GM12878 (cell line): ENCODE data around the gene LRRFIP2. TPM values are rescaled to one million over a fixed set of nuclear protein-coding genes. Genes with fewer than 3 reads are reported as not detected.

Source experiments
- ATAC-seq: fragments of 200-7000 bp; cut with Tn5 transposase; 3 replicates; pipeline ENCODE4 v1.9.1; 2020; ENCODE audit warnings: mild to moderate bottlenecking, moderate library complexity
- BruUV-seq: library from RNA; stranded (reverse); fragments of 400-500 nt; replicated peaks from 2 replicates; lab custom pipeline; 2021; lab: Mats Ljungman, UMichigan
- CTCF ChIA-PET: fragments of 300-600 bp; sonication (Branson Sonifier 250); formaldehyde crosslinking; extraction: SDS; loops from one replicate; lab custom pipeline; 2021; ENCODE audit warnings: inconsistent platforms; lab: Yijun Ruan, JAX
- POLR2A ChIA-PET: fragments of 350-600 bp; formaldehyde crosslinking; extraction: SDS; loops from one replicate; lab custom pipeline; 2021; ENCODE audit warnings: inconsistent platforms; lab: Charles Lee
- RAD21 ChIA-PET: fragments of 300-600 bp; sonication (Branson Sonifier 250); formaldehyde crosslinking; loops from one replicate; lab custom pipeline; 2023; ENCODE audit warnings: antibody characterized with exemption; ENCODE audit not compliant: unreplicated experiment; lab: Charles Lee
- SMC1A ChIA-PET: fragments of 300-600 bp; sonication (Branson Sonifier 250); formaldehyde crosslinking; loops from one replicate; lab custom pipeline; 2023; ENCODE audit not compliant: unreplicated experiment, uncharacterized antibody; lab: Charles Lee
- DNase-seq: peaks from one replicate; pipeline ENCODE4 v3.0.0-alpha.2; 2011; ENCODE audit warnings: low read depth, low spot score
- FAIRE-seq: peaks from 3 replicates; lab custom pipeline; 2011; peaks lifted over from hg19 to GRCh38; lab: Jason Lieb, UNC
- H2AFZ ChIP-seq: 2 replicates; pipeline ENCODE4 v1.6.0; 2011; ENCODE audit warnings: low read depth, low read length, control low read depth; ENCODE audit not compliant: control insufficient read depth
- H3K27ac ChIP-seq: 2 replicates; pipeline ENCODE4 v1.5.1; 2011; ENCODE audit warnings: control low read depth; ENCODE audit not compliant: control insufficient read depth, insufficient read depth
- H3K27me3 ChIP-seq, 2 experiments: replicated peaks in 1 of 2; 2 replicates each; pipeline versions ENCODE4 v1.6.0 to v1.6.1; 2011; ENCODE audit warnings: low read length in 1 of 2; ENCODE audit not compliant: control insufficient read depth in 2 of 2, insufficient read depth in 2 of 2
- H3K36me3 ChIP-seq, 2 experiments: 2 replicates each; pipeline ENCODE4 v1.5.1; 2011; ENCODE audit warnings: low read length in 1 of 2; ENCODE audit not compliant: control insufficient read depth in 2 of 2, insufficient read depth in 2 of 2
- H3K4me1 ChIP-seq: 2 replicates; pipeline ENCODE4 v1.6.1; 2011; ENCODE audit warnings: mild to moderate bottlenecking, low read length, moderate library complexity, mixed read lengths; ENCODE audit not compliant: control insufficient read depth, insufficient read depth
- H3K4me2 ChIP-seq: 2 replicates; pipeline ENCODE4 v1.6.0; 2011; ENCODE audit warnings: control low read depth; ENCODE audit not compliant: control insufficient read depth, insufficient read depth
- H3K4me3 ChIP-seq: fragments of 200-600 bp; sonication (generic); 2 replicates; pipeline ENCODE4 v1.5.1; 2016
- H3K79me2 ChIP-seq: 2 replicates; pipeline ENCODE4 v1.6.0; 2011; ENCODE audit warnings: low read length; ENCODE audit not compliant: control insufficient read depth, insufficient read depth
- H3K9ac ChIP-seq: 2 replicates; pipeline ENCODE4 v1.8.0; 2011; ENCODE audit warnings: low read length, control low read depth, mixed read lengths; ENCODE audit not compliant: control insufficient read depth, insufficient read depth
- H3K9me3 ChIP-seq: replicated peaks from 3 replicates; pipeline ENCODE4 v1.5.1; 2011; ENCODE audit warnings: mild to moderate bottlenecking, low read length; ENCODE audit not compliant: control insufficient read depth, insufficient read depth
- H4K20me1 ChIP-seq: 2 replicates; pipeline ENCODE4 v1.6.0; 2011; ENCODE audit not compliant: control insufficient read depth, insufficient read depth
- ATF7 ChIP-seq: fragments of 450-650 bp; IDR thresholded peaks from 2 replicates; pipeline ENCODE4 v1.6.1; 2016; ENCODE audit warnings: low read depth, mild to moderate bottlenecking
- FOS ChIP-seq: IDR thresholded peaks from 3 replicates; pipeline ENCODE4 v1.6.1; 2011; ENCODE audit warnings: borderline replicate concordance; ENCODE audit not compliant: insufficient read length; ENCODE audit errors: extremely low read depth
- HDAC6 ChIP-seq: fragments of 200-600 bp; sonication (generic); IDR thresholded peaks from one replicate; pipeline ENCODE4 v1.8.0; 2017; ENCODE audit warnings: antibody characterized with exemption; ENCODE audit not compliant: unreplicated experiment
- RELB ChIP-seq: fragments of 450-650 bp; IDR thresholded peaks from 2 replicates; pipeline ENCODE4 v1.6.1; 2017; ENCODE audit warnings: low read depth, mild to moderate bottlenecking, moderate library complexity
- RFX5 ChIP-seq: IDR thresholded peaks from 2 replicates; pipeline ENCODE4 v1.6.1; 2011; ENCODE audit warnings: low read depth, low read length, improper control_type of control experiment
- YBX1 ChIP-seq: fragments of 450-650 bp; IDR thresholded peaks from 2 replicates; pipeline ENCODE4 v1.6.1; 2016; ENCODE audit warnings: antibody characterized with exemption
- ZBTB4 ChIP-seq: fragments of 450-650 bp; formaldehyde crosslinking; IDR thresholded peaks from 2 replicates; pipeline ENCODE4 v1.4.0; 2022; ENCODE audit warnings: mild to moderate bottlenecking, moderate library complexity
- ZBTB40 ChIP-seq: fragments of 450-650 bp; IDR thresholded peaks from 2 replicates; pipeline ENCODE4 v1.6.1; 2016; ENCODE audit warnings: mild to moderate bottlenecking, moderate library complexity, borderline replicate concordance
- ZNF592 ChIP-seq: fragments of 450-650 bp; IDR thresholded peaks from 2 replicates; pipeline ENCODE4 v1.6.1; 2017; ENCODE audit warnings: mild to moderate bottlenecking, moderate library complexity
- in situ Hi-C: fragments of 300-500 bp; cut with MboI; formaldehyde crosslinking; loops from 9 replicates; pipeline ENCODE4 v1.14.3; 2018; ENCODE audit warnings: mixed read lengths
- intact Hi-C: fragments of 100-400 bp; cut with micrococcal nuclease; formaldehyde crosslinking; loops from one replicate; pipeline ENCODE4 v1.14.2; 2022; ENCODE audit not compliant: unreplicated experiment
- polyA plus RNA-seq, 11 experiments: library from polyadenylated mRNA; depleted of rRNA in 4 of 11; unstranded in 6 of 11; stranded (reverse) in 5 of 11; fragments of >200 nt; fragmentation: Nextera tagmentation in 4 of 11; fragmentation: Illumina TruSeq in 1 of 11; extraction: Ambion mirVana in 4 of 11; extraction: Trizol in 1 of 11; gene quantifications; 1 replicate in 1 of 11; 2 replicates in 10 of 11; pipeline versions ENCODE4 v1.2.1 to v1.2.3, GENCODE V29; 2011 to 2016; ENCODE audit warnings: inconsistent platforms in 2 of 11, missing spikeins in 2 of 11, low read depth in 1 of 11
- total RNA-seq, 4 experiments: library from RNA; depleted of rRNA in 3 of 4; stranded (reverse); fragments of >200 nt in 3 of 4; fragmentation: Illumina TruSeq in 1 of 4; extraction: Trizol in 1 of 4; gene quantifications; 2 replicates each; pipeline versions ENCODE4 v1.2.1 to v1.2.3, GENCODE V29; 2013 to 2021

The LRRFIP2 gene
- total and polyA plus RNA-seq, 10 of the 15 experiments (the other 5 are each of a cell fraction or from before 2014, with no cell fraction given): 9.7 to 46.9 (median 38.1) TPM

GRCh38 chr3:37127340-37127739 is 47.0 kb downstream of the LRRFIP2 start (continued):
- no peak for TF ChIP-seq ZBTB40
- TF ChIP-seq ZBTB4 (CRISPR knock-in tag): no peak

DNA sequence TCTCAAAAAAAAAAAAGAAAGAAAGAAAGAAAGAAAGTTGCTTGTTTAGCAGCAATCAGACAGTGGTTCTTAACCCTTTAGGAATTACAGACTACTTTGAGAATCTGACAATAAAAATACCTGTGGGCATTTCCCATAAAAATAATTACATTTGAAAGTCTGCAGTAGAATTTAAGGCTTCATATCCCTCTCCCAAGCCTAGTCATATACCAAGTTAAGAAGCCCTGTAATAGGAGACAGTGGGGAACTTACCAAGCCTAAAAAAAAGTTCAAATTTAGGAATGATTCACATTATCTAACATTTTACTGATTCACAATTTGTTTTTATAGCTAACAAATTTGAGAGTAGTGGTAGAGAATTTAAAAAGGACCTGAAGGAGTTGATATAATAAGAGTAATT is 47.5 kb downstream of the LRRFIP2 start:
- Histone ChIP-seq H3K79me2 (no peaks in the 10 kb centered on the region), H2AFZ (no peak overlapping the region), H3K27ac (no peak overlapping the region), H3K4me3 (no peak overlapping the region), H3K9ac (no peak overlapping the region), H3K27me3 (no peaks in the 10 kb centered on the region), H4K20me1 (no peaks in the 10 kb centered on the region), H3K4me2 (no peak overlapping the region), H3K4me1 (peaks cover 9% of the 10 kb centered on the region; the same call in 1 of the 2 replicates), H3K9me3 (no peaks in the 10 kb centered on the region; the same call in 2 of the 3 replicates), H3K36me3 (0 out of 4 replicates have a peak, but pooled peaks cover 0 to 3% of the 10 kb centered on the region in 2 experiments)
- in situ Hi-C loops: no loop called here
- ChIA-PET RAD21 (no interaction called here), CTCF (interaction anchor here (2.5 kb wide), 1 partner anchor 24 kb away, joined by 5 read pairs; no protein-coding TSS in a partner anchor), SMC1A (interaction anchor here (1.6 kb wide), 1 partner anchor 20 kb away, joined by 4 read pairs; no protein-coding TSS in a partner anchor), POLR2A (no interaction called here)
- intact Hi-C loops: no loop called here
- DNase-seq (no peak), ATAC-seq (no peak), FAIRE-seq (no peak)
- BruUV-seq: no TSS peak
- TF ChIP-seq HDAC6: no peak
- TF ChIP-seq YBX1: no peak
- TF ChIP-seq RFX5: no peak
- no peak for TF ChIP-seq ATF7
- TF ChIP-seq ZNF592: no peak
- no peak for TF ChIP-seq RELB
- no peak for TF ChIP-seq FOS
